Limb (tissue), 2 donors: ENCODE measurements around the gene ZNF420.
A peak's percentile ranks its signal among the peaks of the same experiment; 100 is the strongest.
"Not testable (repeated sequence)": the region's sequence is repeated elsewhere in the genome, so short reads cannot be mapped to it uniquely, and the experiment has no call there.

ENCODE experiments used
- DNase-seq, 2 donors: peaks; one replicate each; pipeline ENCODE4 v3.0.0-alpha.2; 2016; ENCODE audit errors: extremely low spot score in 2 of 2

ZNF420 gene

GRCh38 chr19:37077934-37078716 lies at the start of gene ZNF420:
Gene ZNF420, plus strand, starts transcription at chr19:37078433. Its CDS starts 10,686 bp downstream, at chr19:37089119.
- peak; percentile 95 to 96 for DNase-seq

- no peak for DNase-seq
These were observed 33.1 kb upstream of the ZNF420 start for GRCh38 chr19:37045140-37045539.

- no peak for DNase-seq
These were observed 22.9 kb upstream of the ZNF420 start for GRCh38 chr19:37055330-37055729.

DNA sequence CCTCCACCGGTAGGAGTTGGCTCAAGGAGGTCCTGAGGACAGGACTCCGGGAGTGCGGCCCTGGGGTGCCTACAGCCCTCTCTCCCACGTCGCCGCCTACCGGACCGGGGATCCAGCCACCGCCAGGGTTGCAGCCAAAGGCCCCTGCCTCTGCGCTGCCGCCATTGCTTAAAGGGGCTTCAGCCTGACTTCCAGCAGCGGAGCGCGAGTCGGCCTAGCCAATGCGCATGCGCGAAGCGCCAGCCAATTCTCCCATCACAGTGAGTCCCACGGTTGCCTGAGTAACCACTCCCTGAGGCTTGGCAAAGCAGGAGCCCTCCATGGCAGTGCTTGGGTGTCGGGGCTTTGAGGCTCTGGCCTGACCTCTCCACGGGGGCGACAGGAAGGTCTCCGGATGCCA lies 21.5 kb upstream of the ZNF420 start:
- no peak for DNase-seq

DNA sequence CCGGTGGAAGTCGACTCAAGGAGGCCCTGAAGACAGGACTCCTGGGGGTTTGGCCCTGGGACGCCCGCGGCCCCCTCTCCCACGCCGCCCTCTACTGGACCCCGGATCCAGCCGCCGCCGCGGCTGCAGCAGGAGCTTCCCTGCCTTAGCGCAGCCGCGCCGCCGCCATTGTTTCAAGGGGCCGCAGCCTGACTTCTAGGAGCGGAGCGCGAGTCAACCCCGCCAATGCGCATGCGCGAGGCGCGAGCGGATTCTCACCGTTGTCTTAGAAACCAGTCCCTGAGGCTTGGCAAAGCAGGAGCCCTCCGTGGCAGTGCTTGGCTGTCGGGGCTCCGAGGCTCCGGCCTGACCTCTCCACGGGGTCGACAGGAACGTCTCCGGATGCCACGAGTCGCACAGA lies 19.1 kb upstream of the ZNF420 start:
- DNase-seq, result no peak

DNA sequence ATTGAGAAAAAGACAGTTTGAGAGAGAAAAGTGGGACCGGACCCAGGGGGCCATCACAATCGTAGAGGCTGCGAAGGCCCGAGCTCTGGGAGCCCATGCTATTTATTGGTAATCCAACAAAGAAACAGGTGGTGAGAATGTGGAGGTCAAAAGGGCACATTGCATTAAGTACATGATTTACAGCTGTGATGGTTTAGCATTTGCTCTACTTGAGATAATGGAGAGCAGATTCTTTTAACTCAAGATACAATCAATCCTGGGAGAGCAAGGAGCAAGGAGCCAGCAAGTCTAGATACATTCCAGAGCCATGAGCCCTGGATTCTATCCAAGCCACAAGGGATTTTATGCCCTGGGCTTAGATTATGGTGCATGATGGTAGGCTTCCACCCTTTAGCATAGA lies 13.3 kb upstream of the ZNF420 start:
- not testable (repeated sequence) for DNase-seq

- no peak for DNase-seq
These were observed 4.1 kb upstream of the ZNF420 start for GRCh38 chr19:37074111-37074510.

- DNase-seq, result no peak
These were observed 3.3 kb upstream of the ZNF420 start for GRCh38 chr19:37074819-37075362.

DNA sequence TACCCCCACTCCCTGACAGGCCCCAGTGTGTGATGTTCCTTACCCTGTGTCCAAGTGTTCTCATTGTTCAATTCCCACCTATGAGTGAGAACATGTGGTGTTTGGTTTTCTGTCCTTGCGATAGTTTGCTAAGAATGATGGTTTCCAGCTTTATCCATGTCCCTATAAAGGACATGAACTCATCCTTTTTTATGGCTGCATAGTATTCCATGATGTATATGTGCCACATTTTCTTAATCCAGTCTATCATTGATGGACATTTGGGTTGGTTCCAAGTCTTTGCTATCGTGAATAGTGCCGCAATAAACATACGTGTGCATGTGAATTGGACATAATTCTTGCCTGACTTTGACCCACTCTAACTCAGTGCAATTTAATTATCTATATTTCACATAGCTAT lies 1.7 kb upstream of the ZNF420 start:
- not testable (repeated sequence) for DNase-seq

GRCh38 chr19:37077501-37077933 lies 716 bp upstream of the ZNF420 start:
- DNase-seq, result no peak

DNA sequence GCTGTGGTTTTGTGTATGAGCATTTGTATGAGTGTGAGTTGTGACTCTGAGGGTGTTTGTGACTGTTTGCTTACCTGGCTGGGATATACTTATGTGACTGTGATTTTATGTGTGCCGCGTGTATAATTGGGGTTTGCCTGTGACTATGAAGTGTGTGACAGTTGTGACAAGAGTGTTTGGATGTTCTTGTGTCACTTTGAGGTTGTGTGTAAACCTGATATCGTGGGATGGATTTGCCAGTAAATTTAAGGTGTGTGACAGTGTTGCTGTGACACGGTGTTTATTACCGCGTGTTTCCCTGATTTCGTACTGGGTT lies 442 bp downstream of the ZNF420 start:
- DNase-seq, result no peak

DNA sequence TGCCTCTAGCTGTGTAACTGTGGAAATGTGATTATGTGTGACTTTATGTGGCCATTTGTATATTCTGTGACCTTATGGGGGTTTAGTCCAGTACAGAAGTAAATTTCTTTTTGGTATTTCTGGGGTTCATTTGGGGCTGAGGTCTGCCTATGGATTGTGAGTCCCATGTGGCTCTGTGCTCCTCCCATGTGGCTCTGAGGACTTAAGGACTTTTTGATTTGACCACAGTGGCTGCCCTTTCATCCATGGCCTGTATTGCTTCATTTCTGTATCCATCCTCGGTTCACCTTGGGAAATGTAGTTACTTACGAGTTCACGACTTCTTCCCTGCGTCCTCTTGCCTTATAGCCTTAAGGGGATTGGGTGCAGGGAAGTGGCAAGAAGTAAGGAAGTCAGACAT lies 1.0 kb downstream of the ZNF420 start:
- DNase-seq, result no peak

- no peak for DNase-seq
These were observed 4.1 kb downstream of the ZNF420 start for GRCh38 chr19:37082307-37082706.

GRCh38 chr19:37087110-37087509 lies 8.9 kb downstream of the ZNF420 start:
- no peak for DNase-seq

GRCh38 chr19:37095859-37096258 lies 17.6 kb downstream of the ZNF420 start:
- DNase-seq, result no peak

DNA sequence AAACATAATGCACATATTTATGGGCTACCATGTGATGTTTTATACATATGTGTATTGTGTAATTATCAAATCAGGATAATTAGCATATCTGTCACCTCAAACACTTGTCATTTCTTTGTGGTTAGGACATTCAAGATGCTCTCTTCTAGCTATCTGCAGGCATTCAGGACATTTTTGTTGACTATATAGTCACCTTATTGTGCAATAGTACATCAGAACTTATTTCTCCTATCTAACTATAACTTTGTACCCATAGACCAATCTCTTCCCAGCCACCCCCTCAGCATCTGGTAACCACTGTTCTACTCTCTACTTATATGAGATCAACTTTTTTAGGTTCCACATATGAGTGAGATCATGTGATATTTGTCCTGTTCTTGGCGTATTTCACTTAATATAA lies 20.3 kb downstream of the ZNF420 start:
- DNase-seq, result no peak

GRCh38 chr19:37104135-37104534 lies 25.9 kb downstream of the ZNF420 start:
- DNase-seq, result not testable (repeated sequence)

- not testable (repeated sequence) for DNase-seq
These were observed 33.5 kb downstream of the ZNF420 start for GRCh38 chr19:37111753-37112152.

DNA sequence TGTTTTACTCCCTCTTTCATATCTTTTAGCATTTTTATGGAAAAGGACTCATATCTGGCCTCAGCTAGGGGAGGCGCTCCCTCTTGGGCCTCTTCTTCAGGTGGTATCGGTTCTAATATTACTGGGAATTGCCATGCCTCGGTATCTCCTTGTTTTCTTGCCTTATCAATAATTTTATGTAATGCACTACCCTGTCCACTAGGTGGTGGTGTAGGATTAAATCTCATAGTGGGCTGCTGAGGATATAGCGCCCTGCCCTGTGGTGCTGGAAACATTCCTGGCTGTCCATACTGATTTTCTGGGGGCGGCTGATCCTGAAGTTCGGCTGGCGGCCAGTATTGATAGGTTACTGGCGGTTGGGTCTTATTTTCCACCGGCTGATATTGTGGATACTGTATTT lies 35.8 kb downstream of the ZNF420 start:
- DNase-seq, result no peak

DNA sequence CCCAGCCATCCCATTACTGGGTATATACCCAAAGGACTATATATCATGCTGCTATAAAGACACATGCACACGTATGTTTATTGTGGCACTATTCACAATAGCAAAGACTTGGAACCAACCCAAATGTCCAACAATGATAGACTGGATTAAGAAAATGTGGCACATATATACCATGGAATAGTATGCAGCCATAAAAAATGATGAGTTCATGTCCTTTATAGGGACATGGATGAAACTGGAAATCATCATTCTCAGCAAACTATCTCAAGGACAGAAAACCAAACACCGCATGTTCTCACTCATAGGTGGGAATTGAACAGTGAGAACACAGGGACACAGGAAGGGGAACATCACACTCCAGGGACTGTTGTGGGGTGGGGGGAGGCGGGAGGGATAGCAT lies 43.9 kb downstream of the ZNF420 start:
- not testable (repeated sequence) for DNase-seq

- DNase-seq, result no peak
These were observed 50.0 kb downstream of the ZNF420 start for GRCh38 chr19:37127999-37128820.

DNA sequence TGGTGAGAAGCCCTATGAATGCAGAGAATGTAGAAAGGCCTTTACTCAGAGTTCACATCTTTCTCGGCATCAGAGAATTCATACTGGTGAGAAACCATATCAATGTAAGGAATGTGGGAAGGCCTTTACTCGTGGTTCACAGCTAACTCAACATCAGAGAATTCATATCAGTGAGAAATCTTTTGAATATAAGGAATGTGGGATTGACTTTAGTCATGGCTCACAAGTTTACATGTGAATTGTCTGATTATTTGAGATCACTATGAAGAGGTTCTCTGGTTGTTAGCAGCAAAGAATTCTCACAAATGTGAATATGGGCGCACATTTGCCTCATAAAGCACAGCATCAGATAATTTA lies 50.6 kb downstream of the ZNF420 start:
- no peak for DNase-seq

DNA sequence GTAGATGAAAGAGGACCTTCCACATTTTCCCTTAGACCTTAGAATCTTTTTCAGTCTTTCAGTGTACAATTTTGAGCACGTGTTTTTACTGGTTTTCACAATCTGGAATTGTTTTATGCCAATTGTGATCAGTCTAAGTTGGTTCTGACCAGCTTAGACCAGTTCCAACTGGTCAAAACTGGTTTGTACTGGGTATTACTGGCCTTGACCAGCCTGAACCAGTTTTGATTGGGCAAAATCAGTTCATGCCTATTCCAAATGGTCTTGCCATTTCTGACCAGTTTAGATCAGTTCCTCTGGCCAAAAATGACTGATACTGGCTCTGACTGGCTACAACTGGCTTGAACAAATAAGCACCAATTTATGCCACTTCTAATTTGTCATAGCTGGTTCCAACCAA lies 57.9 kb downstream of the ZNF420 start:
- DNase-seq, result no peak
